ENCODE results near the gene GSE1. TPM values are rescaled to one million over a fixed set of nuclear protein-coding genes. Genes with fewer than 3 reads are reported as not detected.

The GSE1 gene
- total RNA-seq, 4 donors from 2014 or later = 79.7 to 196 (median 143) TPM

- Histone ChIP-seq H3K4me1 (peaks cover 9 to 66% (median 52%) of the 10 kb centered on the region in 4 donors), H3K27ac (peak overlapping the region; percentile 87 to 93 (median 90)), H3K4me3 (peak overlapping the region; percentile 64 to 82 (median 65))
Measured at GRCh38 chr16:85613604-85614337, 649 bp downstream of the GSE1 start.

GRCh38 chr16:85614338-85615013 is 1.4 kb downstream of the GSE1 start:
- TF ChIP-seq POLR2A (IDR thresholded peaks at IDR 0.05) (no peak), CTCF (IDR thresholded peaks at IDR 0.05) (no peak)
- no peaks in the 10 kb centered on the region for H3K27me3 ChIP-seq
- DNase-seq = no peak
- peaks cover 9 to 66% (median 52%) of the 10 kb centered on the region in 4 donors for H3K4me1 ChIP-seq
- no peaks in the 10 kb centered on the region for H3K9me3 ChIP-seq
- H3K4me3 ChIP-seq = peak overlapping the region; percentile 64 to 82 (median 65)
- no peaks in the 10 kb centered on the region for H3K36me3 ChIP-seq
- H3K27ac ChIP-seq = peak overlapping the region; percentile 87 to 93 (median 90)

More at GRCh38 chr16:85613604-85614337, 649 bp downstream of the GSE1 start:
- Histone ChIP-seq H3K36me3 (no peaks in the 10 kb centered on the region), H3K9me3 (no peaks in the 10 kb centered on the region), H3K27me3 (no peaks in the 10 kb centered on the region)
- peak; percentile 49 to 76 (median 68) for DNase-seq
- TF ChIP-seq CTCF (IDR thresholded peaks at IDR 0.05) = no peak
- TF ChIP-seq POLR2A (IDR thresholded peaks at IDR 0.05) = no peak

- TF ChIP-seq CTCF (IDR thresholded peaks at IDR 0.05) = peak in 3 of 6 experiments; percentile 31 to 35 (median 33)
- TF ChIP-seq POLR2A (IDR thresholded peaks at IDR 0.05) = peak; percentile 84 to 95
- peaks cover 5 to 60% (median 49%) of the 10 kb centered on the region in 4 donors for H3K4me1 ChIP-seq
- H3K4me3 ChIP-seq = peak overlapping the region; percentile 6 to 82 (median 64)
- no peaks in the 10 kb centered on the region for H3K36me3 ChIP-seq
- H3K27ac ChIP-seq = peak overlapping the region; percentile 87 to 93 (median 90)
- no peaks in the 10 kb centered on the region for H3K27me3 ChIP-seq
- peak; percentile 45 to 96 (median 93) for DNase-seq
- H3K9me3 ChIP-seq = no peaks in the 10 kb centered on the region
Measured at GRCh38 chr16:85615014-85615851, 2.1 kb downstream of the GSE1 start.

- Histone ChIP-seq H3K27ac (peak overlapping the region; percentile 87 to 93 (median 90)), H3K36me3 (no peaks in the 10 kb centered on the region), H3K4me1 (peaks cover 5 to 52% (median 42%) of the 10 kb centered on the region in 4 donors), H3K9me3 (no peaks in the 10 kb centered on the region), H3K27me3 (no peaks in the 10 kb centered on the region), H3K4me3 (peak overlapping the region in 3 of 4 donors; percentile 9 to 64 (median 20))
- TF ChIP-seq CTCF (IDR thresholded peaks at IDR 0.05) (peak; percentile 77 to 95 (median 80)), POLR2A (IDR thresholded peaks at IDR 0.05) (no peak)
- peak; percentile 78 to 92 (median 88) for DNase-seq
Measured at GRCh38 chr16:85615852-85616606, 2.9 kb downstream of the GSE1 start.
